GM19395 (cell line): ENCODE results near the gene RGPD5.
A peak's percentile ranks its signal among the peaks of the same experiment; 100 is the strongest.
"Not testable (repeated sequence)": the region's sequence is repeated elsewhere in the genome, so short reads cannot be mapped to it uniquely, and the experiment has no call there.

Experiments used
- ATAC-seq: cut with Tn5 transposase; IDR thresholded peaks from one replicate; pipeline ENCODE4 v1.9.1; 2021; ENCODE audit warnings: mild to moderate bottlenecking, moderate library complexity; ENCODE audit not compliant: unreplicated experiment

Gene RGPD5

DNA sequence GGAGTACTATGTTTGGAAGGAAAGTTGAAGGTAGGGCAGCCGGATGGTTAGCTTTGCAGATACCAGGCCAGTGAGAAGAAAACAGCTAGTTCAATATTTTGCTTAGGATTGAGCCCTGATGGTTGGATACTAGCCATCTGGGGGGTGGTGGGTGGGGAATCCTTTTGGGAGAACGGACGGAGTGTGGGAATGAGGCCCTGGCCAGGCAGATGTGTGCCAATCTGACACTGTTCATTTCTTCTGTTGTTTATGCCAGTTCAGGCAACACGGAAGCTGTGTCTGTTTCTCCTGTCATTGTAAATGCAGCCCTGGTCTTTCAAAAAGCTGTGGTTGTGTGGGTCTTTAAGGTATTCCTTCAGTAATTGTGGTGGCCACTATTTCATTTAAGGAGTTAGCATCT, 96.9 kb downstream of the RGPD5 start:
- ATAC-seq: not testable (repeated sequence)

DNA sequence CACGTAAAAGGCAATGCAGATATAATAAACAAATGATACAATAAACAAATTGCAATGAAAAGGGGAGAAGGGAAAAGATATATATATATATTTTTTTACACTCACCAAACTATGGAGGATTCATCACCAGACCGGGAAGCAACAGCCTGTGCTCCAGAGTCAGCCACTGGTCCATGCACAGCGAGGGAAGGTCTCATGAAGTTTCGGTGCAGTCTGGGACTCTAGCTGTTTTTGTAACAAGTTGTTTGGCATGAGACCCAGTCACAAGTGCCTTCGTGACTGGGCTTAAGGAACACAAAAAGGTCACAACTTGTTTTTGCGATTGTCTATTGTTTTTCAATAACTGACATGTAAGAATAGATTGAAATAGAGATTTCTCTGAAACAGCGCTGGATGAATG, 99.6 kb downstream of the RGPD5 start:
- ATAC-seq: not testable (repeated sequence)

DNA sequence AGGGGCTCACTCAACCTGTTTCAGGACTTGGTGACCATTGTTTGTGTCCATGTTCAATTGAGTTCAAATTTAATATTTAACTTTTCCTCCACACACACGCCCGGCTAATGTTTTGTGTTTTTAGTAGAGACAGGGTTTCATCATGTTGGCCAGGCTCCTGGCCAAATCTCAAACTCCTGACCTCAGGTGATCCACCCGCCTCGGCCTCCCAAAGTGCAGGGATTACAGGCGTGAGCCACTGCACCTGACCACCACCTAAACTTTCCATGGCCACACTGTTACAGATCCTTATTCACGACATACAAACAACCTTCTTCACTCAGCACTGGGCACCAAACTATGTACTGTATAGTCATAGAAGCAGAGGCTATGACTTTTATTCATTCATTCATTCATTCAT, 100.0 kb downstream of the RGPD5 start:
- not testable (repeated sequence) for ATAC-seq

DNA sequence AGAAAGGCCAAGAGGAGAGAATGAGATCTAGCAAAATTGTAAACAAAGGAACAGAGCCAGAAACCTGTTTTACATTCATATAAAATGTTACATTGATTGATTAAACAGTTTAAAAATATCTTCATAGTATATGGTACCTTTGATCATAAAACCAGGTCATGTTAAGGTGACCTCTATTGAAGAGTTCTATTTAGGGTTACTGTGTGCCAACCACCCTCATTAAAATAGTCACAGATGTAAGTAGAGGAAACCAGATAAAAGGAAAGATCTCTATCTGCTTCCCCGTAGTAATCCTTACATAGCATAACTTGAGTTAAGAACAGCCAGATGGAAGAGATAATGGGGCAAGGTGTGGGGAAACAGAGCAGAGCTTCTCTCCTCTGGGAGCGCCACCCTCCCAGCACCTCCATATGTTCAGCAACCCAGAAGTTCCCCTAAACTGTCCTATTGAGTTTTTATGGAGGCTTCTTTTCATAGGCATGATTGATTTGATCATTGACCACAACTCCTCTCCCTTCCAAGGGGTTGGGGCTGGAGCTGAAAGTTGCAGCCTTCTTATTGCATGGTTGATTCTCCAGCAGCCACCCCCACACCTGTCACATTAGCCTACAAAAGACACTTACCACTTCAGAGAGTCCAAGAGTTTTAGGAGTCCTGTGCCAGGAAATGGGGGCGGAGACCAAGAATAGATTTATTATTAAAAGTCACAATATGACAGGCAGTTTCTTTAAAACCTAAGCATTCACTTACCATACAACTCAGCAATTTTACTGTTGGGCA, 101.2 kb downstream of the RGPD5 start:
- not testable (repeated sequence) for ATAC-seq

DNA sequence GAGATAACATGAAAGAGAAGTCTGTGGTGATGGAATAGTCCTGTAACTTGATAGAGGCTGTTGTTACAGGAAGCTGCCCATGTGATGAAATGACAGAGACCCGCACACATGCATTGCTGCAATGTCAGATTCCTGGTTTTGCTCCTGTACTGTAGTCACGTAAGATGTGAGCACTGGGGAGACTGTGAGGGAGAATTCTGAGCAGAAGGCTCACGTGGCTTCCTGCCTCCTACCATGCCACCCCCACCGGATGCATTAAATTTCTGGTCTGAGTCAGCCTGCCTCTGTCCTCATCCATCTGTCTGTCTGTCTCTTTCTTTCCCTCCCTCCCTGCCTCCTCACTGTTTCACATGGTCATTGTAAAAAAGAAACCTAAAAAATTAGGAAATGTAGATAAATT, 102.1 kb downstream of the RGPD5 start:
- peak; percentile 97 for ATAC-seq

DNA sequence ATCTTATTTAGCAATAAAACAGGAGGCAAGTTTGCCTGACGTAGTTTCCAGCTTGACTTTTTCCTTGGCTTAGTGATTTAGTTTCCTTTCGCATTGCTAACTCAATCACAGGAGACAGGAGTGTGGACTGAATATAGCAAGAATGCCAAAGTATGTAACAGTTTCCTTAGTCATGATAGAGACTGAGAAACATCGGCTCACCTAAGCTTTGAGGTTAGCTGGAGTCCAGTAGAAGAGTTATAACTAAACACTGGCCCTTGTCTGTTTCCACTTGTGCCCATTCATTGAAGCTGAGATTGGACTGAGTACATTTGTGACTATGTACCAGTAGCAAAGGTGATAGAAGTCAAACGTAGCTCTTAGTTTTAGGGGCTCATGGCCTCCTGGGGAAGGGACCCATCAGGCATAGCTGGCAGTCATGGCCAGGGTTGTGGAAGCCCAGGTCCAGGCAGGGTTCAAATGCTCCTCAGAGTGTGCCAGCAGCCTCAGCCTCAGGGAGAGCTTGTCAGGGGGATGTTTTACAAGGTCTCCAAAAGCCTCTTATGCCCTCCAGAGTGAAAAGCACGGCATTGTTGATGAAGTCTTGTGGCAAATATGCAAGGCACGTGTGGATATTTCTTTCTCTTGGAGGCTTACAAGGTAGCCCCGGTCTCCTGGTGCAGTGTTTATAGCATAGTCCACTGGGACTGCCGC, 103.8 kb downstream of the RGPD5 start:
- ATAC-seq: not testable (repeated sequence)

DNA sequence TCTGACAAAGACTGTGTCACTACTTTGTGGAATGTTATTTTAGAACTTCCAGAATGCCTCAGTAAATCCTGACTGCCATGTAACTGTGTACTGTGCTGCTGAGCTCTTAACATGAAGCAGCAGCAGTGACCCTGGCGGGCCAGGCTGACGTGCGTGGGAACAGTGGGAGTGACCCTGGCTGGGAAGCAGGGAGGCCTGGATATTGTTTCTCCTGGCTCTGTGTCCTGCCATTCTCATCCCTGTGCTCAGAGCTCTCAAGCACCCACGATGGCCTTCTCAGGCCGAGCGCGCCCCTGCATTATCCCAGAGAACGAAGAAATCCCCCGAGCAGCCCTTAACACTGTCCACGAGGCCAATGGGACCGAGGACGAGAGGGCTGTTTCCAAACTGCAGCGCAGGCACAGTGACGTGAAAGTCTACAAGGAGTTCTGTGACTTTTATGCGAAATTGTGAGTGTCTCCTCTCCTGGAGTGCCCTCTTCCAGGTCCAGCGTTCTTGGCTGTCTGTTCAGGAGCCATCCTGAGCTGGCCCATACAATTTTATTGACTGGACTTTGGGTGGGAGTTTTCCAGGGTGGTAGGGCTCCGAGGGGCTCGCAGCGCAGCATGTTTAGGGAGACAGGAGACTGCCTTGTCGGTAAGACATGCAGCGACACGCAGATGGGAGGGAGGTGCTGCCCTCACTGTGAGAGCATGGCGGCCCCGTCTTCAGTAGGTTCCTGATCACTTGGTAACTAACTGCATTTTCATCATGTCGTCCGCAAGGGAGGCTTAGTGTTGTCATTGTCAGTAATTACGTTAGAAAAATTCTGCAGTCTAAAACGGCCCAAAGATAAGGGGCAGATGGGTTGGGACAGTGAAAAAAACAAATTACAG, 104.6 kb downstream of the RGPD5 start, which contains the start of gene LIMS3:
LIMS3 (plus strand) TSS at position 227 of the 875 bp plus-strand sequence; CDS start at position 268, 41 bp downstream.
- not testable (repeated sequence) for ATAC-seq

DNA sequence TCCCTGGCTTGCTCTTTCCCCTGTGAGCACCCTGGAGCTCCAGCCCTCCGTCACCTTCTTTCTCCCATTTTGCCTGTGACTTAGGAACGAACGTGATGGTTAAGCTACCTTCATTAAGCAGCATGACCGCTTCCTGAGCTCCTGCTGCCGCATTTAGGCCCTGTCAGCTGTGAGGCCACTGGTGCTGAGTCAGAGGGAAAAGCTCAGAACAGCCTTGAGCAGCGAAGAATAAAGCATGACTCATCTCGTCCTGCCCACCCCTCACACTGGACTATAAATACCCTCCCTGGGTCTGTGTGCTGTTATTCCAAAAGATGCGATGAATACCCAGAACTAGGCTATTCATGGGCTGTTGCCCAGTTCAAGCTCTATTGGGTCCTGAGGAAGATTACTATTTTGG, 111.7 kb downstream of the RGPD5 start:
- peak; percentile 89 for ATAC-seq
